Activated T-cell treated with anti-CD3 and anti-CD28 coated beads, Interleukin-2, amount 50 U/mL, for 1 hour (primary cell): ENCODE results near the gene PLCL1.

Source experiments
- DNase-seq: peaks from one replicate; pipeline ENCODE4 v3.0.0-alpha.2; 2020

PLCL1 gene

DNA sequence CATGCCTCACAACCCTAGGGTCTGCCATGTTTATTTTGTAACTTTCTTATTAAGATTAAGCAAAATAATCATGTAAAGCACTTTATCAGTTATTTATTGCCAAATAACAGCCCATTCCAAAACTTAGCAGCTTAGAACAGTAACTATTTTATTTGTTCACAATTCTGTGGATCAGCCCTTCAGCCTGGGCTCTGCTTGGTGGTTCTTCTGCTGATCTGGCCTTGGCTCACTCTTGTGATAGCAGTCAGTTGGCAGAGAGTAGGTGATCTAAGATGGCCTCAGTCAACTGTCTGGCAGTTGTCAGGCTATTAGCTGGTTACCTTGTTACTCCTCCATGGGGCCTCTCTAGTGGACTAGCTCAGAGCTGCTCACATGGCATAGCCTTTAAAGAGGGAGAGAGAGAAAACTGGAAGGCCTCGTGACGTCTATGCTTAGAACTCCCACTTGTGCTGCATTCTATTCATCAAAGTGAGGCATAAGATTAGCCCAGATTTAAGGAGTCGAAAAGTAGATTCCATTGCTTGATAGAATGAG, 54.3 kb downstream of the PLCL1 start:
- DNase-seq: no peak

DNA sequence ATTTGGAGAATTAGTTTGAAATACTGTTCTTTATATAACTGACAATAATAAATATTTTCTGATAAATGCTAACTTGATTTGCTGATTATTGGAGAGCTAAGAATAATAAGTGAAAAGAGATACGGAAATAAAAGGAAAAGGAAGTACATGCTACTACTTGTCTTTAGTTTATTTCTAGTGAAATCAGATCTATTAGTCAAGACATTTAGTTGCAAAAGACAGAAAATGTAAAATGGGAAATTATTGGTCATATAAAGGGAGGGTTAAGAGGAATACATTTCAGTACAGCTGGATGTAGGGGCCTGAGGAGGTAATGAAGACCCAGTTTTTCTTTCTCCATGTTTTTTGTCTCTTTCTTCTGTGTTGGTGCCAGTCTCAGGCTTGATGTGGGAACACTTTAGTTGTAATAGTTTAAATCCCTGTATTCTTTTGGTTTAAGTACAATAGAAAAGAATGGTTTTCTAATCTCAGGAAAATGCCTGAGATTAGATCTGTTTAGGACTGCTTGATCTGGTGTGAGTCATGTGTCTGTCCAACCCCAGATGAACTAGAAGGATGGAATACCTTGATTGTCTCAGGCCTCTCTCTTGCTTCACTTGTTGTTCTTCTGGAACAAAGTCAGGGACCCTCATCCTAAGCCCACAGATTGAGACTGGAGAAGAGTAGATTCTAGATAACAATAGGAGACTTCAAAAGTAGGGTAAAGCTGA, 58.0 kb downstream of the PLCL1 start:
- no peak for DNase-seq

DNA sequence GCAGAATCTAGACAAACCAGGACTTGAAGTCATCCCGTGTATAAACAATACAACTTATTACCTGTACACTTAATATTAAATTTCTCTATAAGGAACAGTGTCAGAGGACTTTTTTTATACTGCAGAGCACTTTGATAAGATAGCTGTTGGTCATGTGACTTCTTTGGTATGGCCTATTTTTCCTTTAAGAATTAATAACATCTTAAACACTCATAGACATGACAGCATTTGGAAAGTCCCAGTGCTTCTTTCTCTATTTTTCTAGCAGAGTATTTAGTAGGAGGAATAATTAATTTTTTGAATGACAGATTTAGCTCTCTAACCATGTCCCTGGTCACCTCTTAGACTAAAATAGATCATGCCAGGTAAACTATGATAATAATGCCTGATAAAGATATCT, 59.4 kb downstream of the PLCL1 start:
- DNase-seq: no peak

DNA sequence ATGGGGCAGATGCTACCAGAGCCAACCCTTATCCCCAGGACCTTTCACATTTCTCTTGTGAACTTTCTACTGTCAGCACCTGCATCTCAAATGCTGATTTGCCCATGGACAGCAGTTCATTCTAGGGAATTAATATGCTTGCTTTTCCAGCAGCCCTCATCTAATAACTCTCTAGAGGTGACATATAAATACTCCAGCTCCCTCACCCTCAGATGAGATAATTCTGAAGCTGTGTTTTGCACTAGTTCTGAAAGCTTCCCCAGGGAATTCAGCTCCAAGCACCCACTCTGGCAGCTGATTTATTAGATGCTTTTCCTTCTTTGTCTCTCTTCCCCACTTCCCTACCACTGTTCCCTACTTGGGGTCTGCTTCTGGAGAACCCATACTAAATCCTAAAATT, 62.1 kb downstream of the PLCL1 start:
- no peak for DNase-seq

DNA sequence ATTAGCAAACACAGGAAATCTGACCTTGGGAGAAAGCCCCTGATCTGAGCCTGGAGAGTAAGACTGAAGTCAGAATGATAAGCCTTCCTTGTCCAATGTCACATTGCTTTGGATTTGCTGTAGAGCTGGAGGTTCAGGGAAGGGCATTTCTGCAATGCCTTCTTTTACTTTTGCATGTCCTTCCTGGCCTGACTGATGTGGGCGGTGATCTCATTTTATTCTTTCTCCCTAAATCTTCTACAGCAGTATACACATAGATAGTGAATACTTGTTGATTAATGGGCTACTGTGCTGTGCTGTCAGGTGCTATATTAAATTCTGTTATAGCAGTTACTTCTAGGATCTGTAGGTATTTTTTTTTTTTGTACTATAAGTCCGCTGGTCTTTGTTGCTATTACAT, 62.6 kb downstream of the PLCL1 start:
- DNase-seq: no peak

DNA sequence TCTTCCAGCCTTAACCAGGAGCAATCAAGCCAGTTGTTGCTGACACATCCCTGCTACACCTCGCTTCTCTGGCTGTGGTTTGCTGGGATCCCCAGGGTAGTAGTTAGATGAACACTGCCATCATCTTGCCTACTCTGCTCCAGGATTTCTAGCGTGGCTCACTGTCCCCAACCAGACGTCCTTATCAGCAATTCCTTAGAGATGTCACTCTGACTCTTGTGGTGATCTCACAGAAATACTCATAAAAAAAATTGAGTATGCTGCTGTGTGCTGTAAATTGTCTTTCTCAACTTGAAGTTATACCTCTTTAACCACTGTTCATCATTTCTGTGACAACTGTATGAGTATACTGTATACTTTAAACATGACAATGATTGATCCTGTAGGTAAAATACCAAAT, 63.2 kb downstream of the PLCL1 start:
- DNase-seq: no peak

DNA sequence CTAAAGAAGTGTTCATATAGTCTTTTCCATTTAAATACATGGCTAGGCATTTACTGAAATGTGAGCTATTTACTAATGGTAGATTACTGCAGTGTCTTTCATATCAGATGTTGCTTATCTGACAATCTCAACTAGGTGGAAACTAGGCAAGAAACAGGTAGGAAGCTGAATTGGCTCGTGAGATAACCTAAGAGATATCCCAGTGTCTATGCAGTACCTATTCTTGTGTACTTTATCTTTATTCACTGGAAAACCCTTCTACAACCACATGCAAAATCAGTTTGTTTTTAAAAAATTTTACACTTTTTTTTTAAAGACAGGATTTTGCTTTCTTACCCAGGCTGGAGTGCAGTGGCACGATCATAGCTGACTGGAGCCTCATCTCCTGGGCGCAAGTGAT, 63.8 kb downstream of the PLCL1 start:
- DNase-seq: no peak

DNA sequence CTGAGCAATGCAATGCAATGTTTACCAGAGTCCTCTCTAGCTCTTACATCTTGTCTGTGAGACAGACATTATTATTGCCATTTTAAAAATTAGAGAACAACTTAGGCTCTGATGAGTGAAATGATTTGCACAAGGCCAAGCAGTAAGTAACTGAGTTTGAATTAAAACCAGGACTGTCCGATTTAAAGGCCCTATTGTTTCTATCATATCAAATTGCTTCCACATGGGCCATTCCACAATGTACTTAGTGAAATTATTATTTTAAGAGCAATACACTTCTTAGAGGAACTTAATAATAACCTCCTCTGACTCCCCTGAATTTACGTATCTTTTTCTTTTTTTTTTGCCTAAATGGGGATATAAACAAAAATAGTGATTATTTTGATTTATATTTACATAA, 64.6 kb downstream of the PLCL1 start:
- DNase-seq: no peak

DNA sequence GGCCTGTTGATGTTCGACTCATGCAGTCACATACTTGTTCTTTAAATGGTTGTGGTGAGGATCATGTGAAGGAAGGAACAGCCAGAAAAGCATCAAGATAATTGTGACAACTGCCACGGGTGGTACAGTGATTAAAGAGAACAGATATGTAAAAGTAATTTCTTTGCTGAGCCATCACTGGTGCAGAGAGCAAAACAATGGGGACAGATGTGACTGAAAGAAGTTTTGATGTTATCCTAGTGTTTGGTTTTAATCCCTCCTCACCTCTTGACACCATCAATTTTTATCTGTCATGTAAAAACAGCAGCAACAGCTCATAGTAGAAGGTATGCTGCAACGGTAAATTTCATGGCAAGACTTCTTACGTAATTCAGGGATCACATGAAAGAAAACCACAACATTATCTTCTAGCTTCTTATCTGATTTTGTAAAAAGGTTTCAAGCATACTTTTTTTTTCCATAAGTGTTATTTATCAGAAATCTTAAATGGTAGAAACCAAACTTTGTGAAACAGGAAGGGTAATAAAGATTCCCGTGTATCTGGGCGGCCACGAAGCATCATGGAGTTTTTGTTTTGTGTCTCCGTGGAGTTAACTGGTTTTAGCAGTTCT, 65.2 kb downstream of the PLCL1 start:
- peak; percentile 50 for DNase-seq

DNA sequence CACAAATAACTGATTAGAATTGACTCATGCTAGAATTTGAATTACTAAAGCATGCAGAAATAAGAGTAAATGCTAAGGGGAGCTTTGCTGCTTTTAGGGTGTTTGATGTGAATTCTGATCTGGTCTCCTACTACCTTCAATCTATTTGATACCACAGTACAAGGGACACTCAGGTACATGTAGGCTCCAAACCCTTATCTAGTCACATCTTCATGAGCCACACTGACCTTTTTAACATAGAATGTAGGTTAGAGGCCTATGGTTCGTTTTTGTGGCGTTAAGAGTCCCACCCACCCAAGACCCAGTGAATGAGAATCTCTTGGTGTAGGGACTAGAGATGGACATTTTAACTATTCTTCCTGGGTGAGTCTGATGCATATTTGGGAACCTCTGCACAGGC, 65.7 kb downstream of the PLCL1 start:
- no peak for DNase-seq

DNA sequence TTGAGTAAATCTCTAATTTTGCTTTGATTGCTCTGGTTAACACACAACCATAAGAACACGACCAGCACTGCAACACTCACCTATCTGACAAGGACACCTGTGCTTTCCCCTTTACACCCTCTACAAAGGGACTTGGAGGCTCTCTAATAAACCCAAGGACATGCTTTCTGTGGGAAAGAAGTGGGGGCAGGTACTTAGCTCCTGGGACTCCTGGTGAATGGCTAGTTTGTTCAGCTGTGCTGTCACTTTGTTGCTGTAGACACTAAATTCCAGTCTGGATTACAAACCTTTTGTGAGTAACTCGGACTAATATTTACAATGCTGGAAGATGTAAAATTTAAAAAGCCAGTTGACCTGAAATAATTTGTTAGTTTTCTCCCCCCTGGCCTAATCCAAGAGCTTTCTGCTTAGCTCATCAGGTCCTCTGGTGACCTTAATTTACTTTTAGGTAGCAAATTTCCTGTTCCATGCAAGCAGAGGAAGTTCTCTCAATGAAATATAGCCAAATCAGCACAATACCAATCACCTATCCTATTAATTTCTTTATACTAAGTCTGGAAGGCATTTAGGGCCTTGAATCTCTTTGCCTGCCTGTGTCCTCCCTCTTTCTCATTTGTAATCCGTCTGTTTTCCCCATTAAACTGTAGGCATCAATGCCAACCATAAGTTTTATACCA, 67.5 kb downstream of the PLCL1 start:
- DNase-seq: no peak

DNA sequence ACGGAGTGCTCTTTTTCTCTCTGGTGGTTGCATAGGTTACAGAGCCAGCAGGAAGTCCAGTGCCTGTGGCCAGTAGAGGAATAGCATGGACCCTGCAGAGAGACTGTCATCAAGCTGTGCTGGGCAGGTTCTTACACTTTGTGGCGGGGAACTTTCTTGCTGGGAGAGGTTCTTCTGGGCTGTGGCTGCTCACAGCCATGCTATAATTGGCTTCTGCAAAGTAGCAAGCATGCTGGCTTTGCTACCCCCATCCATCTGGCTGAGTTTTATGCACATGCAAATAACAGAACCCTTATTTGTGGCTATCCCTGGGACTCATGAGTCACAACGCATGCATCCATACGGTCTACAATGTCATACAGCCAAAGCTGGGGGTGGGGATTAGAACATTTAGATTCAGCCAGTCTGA, 68.9 kb downstream of the PLCL1 start:
- DNase-seq: no peak

DNA sequence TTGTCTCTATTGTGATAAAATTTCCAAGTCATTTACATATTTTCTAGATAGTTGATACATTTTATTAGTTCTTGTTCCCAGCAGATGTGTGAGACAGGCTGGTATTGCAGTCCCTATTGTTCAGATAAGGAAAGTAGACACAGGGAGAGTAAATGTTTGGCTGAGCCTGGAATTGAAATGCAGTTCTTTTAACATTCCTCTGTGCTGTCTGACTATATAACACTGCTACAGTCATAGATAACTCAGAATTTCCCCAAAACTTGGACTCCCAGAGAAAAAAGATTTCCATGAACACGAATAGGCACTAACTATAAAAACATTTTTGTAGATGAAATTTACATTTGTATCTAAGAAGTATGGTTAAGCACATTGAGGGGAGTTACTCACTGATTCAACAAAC, 71.4 kb downstream of the PLCL1 start:
- DNase-seq: no peak

DNA sequence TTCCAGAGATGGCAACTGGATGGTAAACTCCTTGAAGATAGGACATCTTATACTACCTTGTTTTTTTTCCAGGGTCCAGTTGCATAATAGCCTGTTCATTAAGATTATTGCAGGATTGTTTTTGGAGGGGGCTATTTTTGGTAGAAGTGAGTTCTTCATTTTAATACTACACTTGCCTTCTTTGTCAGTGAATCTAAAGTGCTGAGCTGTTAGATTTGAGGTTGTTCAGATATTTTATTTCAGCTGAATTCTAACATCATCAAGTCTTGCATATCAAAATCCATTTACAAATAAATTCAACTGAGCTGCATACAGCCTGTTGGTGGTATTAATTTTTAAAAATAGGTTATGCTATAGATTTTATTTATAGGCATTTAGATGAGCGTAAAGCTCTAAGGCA, 72.1 kb downstream of the PLCL1 start:
- DNase-seq: no peak

DNA sequence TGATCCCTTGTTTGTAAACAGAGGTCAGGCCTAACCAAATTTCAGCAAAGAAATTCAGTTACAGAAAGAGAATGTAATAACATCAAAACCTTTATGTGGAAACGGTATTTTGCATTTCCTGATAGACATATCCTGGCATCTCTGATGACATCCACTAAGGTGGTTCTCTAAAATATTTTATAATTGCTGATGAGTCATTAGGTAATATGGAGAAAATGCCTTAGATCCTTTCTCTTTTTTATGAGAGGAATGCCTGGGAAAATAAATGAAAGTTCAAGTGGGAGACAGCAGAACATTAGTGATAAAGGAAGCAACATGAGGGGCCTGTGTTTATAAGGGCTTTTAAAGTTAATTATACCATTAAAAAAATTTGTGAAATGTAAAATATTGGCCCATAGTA, 72.6 kb downstream of the PLCL1 start:
- no peak for DNase-seq

DNA sequence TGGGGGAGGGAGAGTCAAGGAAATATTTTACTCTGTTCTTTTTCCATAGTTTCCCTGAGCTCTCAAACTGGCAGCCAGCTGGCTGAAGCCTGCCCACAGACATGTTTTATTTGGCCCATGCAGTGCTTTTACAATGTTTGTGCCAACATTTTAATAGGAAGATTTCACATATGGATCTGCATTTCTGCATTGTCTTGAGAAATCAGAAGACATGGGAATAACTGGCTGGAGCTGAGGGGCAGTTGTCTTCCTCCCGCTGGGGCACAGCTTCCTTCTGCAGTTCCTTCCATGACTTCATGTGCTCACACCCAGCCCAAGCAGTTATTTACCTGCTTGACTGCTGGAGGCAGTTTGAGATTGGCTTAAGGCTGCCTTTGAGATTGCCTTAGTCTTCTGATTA, 74.4 kb downstream of the PLCL1 start:
- DNase-seq: no peak

DNA sequence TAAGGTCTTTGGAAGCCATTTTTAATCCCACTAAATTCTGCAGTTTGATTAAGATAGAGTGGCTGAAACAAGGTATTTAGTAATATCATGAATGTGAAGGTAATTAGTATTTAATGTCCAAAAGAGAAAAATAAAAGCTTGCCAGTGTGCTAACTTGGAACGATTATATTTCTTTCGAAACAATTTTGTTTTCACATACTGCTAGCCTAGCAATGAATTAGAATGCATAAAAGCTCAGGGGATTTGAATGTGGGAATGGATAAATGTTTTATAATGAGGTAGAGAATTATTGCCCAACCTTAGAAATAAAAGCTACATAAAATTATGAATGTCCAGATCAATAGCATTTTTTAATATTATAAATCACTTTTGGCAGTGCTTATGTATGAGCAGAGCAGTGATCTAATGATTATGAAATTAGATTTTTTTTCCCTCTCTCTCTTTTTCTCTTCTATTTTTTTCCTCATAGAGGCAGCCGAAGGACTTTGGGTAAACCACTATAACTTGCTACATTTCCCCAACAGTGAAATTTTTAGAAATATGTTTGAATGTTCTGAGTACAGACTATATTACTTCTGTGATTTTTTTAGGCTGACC, 75.5 kb downstream of the PLCL1 start:
- DNase-seq: no peak

DNA sequence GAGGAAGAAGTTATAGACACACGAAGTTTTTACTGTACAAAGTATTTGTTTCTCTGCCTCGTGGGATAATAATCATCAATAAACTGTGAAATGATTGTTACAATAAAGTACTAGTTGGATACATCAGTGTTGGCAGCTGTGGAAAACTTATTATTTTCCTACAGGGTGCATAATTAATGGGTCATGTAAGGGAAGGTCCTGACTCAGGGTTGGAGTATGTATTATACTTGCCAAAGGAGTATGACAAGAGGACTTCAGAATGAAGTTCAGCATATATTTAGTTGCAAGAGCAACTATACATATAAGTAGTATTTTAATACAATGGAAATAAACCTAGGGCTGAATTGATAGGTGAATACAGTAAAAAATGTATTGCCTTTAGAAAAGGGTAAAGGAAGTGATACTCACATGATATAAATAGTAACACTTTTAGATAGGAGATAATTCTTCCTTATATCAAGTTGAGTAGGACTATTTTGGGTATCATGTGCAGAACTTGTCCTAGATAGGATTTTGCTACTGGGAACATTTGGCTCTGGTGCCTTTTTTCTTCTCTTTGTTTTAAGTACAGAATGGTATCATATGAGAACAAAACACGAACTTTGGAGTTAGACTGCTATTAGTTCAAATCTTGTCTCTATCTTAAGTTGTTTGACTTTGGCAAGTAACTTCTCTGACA, 79.1 kb downstream of the PLCL1 start:
- no peak for DNase-seq

DNA sequence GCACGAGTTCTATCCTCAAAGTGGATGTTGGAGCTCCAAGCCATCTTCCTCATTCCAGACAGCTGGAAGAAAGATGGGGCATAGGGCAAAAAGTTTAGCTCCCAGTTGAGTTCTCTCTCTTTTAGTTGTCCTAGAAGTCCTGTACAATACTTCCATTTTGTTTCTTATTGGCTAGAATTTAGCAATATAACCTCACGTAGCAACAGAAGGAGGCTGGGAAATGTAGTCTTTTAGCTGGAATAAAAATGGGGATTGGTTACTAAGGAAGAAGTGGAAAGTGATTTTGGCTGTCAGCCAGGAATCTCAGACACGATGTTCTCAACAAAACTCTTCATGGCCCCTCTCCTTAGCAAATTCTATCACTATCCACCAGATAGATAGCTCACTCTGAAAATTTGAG, 79.9 kb downstream of the PLCL1 start:
- no peak for DNase-seq

DNA sequence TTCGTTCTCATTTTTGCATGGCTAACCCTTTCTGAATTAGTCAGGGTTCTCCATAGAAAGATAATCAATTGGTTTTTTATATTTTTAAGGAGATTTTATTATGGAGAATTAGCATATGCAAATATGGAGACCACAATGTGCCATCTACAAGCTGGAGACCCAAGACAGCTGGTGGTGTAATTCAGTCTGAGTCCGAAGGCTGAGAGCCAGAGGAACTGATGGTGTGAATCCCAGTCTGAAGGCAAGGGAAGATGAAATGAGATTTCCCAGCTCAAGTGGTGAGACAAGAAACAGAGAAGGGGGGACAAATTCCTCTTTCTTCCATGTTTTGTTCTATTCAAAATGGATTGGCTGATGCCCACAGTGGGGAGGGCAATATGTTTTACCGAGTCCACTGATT, 80.7 kb downstream of the PLCL1 start:
- DNase-seq: no peak

DNA sequence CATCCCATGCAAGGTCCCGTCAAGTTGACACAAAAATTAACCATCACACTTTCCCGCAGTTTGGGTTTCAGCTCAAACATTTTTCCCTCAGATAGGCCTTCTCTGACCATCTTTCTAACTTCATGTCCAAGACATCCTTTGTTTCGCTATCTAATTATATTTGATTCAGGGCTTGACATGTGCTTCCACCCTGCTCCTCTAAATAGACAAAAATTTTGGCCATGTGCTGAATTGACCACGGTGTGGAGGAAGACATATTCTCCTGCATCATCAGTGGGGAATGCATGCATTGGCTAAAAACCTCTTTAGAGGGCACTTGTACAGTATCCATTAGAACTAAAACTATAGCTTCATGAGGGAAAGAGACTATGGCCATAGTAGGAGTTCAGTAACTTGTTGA, 81.2 kb downstream of the PLCL1 start:
- DNase-seq: no peak

DNA sequence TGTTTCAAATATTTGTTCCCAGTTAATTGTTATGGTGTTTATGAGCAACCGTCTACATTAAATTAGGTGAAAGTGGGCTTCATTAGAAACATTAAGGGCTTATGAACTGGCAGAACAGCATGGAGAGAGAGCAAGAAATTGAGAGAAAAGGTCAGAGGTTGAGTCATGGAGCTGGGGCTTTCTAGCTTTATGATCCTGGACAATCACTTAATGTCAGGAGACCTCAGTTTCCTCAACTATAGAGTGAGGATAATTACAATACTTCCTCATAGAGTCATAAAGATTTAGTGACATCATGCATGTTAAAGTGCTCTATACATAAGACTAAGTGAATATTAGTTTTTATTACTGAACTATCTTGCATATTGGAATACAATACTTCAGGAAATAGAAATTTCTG, 83.9 kb downstream of the PLCL1 start:
- DNase-seq: no peak

DNA sequence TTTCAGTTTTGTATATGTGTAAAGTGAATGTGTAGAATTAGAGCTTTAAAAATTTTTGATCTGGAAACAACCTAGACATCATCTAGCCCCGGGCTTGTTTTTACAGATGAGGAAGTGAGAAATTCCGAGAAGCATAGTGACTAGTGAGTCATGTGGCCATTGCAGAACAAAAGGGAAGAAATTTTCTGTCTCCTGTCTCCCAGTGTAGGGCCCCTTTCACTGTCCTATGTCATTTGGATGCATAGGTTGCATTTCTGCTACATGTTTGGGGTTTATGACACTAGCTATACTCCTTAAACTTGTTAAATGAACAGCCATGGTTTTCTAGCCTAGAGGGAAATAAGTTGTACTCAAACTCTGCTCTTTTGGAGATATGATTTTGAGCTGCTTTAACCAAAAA, 84.6 kb downstream of the PLCL1 start:
- DNase-seq: no peak
